HG03064 (cell line): ENCODE measurements around the gene CDS1.
"Not testable (repeated sequence)": the region's sequence is repeated elsewhere in the genome, so short reads cannot be mapped to it uniquely, and the experiment has no call there.

Source experiments
- ATAC-seq: cut with Tn5 transposase; IDR thresholded peaks from one replicate; pipeline ENCODE4 v1.9.1; 2021; ENCODE audit warnings: low read depth; ENCODE audit not compliant: unreplicated experiment

CDS1 gene

DNA sequence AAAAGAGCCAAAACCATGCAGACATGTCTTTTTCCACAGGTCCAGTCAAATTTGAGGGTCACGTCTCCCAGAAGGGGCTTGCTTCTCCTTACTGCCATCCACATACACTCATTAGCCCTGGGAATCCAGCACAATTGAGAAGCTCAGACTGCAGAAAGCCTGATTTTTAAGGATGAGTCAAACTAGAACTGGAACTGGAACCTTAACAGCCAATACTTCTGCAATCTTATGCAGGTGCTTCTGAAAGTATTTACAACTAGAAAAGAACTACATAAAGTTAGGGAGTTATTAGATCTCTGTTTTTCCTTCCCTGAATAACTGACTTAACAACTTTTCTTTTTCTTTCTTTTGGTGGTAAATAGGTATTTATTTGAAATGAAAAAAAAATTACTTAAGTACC lies 86.3 kb downstream of the CDS1 start:
- no peak for ATAC-seq

DNA sequence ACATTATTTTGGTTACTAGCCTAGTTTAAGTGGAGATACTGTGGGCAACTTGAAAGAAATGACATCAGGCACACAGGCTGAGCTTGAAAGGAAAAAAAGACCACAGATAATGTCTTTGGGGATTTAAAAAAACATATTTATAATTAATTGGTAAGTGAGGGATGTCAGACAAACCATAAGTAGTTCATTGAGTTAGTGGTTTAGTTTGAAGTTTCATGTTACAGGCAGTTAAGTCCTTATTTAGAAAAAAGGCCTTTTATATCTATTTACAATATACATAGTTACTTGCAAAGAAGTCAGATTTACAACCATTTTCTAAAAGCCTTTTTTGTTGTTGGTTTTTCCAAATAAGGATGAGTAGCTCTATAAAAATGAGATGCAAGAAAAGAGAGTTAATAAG lies 89.2 kb downstream of the CDS1 start:
- no peak for ATAC-seq

DNA sequence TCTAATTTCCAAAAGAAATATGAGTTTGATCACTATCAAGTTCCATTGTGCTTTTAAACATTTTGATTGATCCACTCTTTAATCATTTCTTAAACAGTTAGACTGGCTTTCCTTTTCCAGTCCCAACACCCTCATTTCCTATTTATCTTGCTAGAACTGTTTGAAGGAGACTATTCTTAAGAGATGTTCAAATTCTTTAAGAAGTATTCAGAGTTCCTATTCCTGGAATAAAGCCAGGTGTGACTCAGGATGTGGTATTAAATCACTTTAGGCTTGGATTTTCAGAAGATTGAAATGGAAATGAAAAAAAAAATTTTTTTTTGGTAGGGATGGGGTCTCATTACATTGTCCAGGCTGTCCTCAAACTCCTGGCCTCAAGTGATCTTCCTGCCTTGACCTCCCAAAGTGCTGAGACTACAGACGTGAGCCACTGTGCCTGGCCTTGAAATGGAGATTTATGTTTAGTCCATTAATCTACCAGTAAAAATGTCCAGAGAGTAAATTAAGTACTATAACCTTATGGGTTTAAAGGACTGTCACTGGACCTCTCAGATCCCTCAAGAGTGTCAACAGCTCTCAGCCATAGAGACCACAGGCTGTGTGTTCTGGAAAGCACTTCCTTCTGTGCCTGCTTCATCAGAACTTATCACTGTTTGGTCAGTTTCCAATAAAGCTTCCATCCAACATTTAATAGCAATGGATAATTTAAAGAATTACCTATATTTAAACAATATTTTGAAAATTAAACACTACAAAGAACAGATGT lies 90.7 kb downstream of the CDS1 start:
- no peak for ATAC-seq

DNA sequence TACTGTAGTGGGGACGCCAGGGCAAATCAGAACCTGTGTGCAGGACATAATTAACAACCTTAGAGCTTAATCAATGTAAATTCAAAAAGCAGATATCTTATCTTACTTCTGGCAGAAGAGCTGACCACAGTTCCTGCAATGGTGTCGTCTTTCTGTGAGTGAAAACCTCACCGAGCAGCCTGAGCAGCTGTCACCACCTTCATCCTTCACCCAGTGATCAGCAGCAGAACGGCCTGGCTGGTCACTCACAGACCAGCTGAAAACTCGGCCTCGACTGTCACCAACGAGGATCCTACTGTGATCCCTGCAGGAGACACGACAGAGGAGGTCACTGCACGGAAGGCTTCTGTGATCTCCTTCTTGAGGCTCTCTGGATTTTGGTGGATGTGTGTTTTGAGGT lies 94.2 kb downstream of the CDS1 start:
- no peak for ATAC-seq

DNA sequence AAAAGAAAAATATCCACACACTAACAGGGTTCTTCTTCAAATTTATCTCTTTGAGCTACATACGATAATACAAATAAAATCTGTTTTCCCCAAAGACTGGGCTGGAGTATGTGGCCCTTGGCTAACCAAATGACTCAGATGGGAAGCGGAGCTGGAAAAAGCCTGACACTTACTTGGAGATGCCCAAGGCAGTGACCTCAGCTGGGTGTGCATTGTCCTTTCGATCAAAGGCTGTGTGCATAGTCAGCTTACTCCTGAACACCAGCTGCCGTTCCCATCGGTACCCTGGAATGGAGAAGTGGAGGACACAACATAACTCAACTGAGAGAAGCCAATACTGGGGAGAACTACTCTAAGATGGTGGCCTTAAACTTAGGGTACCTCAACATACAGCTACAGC lies 95.1 kb downstream of the CDS1 start:
- no peak for ATAC-seq

DNA sequence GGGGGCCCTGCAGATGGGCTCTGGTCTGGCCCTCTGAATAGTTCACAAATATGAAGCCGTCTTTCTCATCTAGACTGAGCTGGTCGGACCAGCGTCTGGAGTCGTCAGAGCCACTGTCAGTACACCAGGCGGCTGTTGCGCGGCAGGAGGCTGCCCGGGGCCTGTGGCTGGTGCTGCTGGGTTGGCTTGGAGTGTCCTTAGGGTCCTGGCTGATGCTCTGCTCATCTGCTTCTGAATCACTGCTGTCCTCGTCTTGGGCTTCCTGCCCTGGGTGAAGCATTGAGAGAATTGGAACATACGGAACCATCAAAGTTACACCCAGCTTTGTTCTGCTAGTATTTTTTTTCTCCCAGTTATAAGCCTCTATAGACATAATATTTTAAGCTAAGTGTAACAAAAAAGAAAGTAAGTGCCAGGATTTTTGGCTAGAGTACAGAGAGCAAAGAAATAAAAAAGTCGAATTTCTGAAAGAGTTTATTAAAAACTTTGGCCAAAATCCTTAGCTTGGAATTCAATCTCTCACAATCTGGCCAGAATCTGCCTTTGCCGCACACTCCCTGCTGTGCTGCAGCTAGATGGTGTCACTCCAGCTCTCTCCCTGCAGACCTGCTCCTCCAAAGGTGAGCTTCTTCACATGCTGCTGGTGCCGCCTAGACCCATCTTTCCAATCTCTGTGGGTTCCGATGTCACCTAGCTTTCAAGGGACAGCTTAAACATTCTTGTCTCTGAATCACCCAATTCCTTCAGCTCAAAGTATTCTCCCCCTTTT lies 96.2 kb downstream of the CDS1 start:
- ATAC-seq = no peak

DNA sequence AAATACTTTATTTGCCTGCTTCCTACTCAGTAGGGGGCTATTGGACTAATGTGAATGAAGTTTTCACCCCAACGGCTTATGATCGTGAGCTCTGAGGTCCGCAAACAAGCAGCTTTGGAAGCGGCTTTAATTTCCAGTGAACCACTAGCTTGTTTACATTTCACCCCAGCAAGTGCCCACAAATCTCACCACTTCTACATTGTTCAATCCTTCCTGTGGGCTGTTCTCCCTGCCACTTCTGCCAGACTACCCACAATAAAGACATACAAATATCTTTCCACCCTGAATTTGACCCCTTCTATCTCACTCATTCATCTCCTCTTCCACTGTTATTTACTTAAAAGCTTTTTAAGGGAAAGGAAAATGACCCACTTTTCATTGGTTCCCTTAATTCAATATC lies 98.0 kb downstream of the CDS1 start:
- no peak for ATAC-seq

DNA sequence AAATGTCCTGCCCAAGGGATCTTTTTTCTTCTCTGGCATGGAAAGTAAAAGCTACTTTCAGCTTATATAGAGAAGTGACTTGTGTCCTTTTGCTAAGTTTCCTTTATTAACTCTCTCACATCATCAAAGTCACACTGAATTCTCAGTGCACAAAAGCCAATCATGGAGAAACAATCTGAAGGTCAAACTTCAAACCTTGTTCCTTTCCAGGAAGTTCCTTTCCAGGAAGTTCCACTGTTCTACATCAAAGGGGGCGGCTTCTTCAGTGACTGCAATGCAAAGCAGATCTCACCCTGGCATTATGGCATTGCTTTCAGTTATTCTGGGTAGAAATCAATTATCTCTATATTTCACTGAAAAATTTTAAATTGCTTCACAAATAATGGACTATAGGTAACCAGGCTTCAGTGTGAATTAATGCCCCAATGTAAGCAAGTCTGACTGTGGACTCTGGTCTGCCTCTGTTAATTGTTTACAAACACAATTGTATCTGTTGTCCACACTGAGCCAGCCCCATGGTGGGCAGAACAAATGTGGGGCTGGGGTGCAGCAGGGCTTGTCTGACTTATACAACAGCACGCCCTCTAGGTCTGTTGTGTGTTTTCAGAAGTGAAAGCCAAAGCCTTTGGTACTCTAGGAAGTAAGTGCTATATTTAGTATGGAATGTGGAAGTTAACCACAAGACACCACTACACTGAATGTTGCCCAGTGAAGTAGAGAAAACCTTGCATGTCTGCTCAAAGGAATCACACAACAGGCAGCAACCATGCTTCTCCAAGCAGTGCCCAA lies 98.8 kb downstream of the CDS1 start:
- ATAC-seq = no peak

DNA sequence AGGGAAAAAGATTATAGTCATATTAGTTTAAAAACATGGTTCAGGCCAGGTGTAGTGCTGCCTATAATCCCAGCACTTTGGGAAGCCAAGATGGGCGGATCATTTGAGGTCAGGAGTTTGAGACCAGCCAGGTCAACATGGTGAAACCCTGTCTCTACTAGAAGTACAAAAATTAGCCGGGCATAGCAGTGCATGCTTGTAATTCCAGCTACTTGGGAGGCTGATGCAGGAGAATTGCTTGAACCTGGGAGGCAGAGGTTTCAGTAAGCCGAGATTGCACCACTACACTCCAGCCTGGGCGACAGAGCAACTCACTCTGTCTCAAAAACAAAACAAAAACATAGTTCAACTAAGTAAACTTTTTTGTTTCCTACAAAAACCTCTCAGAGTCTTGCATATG lies 99.7 kb downstream of the CDS1 start:
- ATAC-seq = not testable (repeated sequence)

DNA sequence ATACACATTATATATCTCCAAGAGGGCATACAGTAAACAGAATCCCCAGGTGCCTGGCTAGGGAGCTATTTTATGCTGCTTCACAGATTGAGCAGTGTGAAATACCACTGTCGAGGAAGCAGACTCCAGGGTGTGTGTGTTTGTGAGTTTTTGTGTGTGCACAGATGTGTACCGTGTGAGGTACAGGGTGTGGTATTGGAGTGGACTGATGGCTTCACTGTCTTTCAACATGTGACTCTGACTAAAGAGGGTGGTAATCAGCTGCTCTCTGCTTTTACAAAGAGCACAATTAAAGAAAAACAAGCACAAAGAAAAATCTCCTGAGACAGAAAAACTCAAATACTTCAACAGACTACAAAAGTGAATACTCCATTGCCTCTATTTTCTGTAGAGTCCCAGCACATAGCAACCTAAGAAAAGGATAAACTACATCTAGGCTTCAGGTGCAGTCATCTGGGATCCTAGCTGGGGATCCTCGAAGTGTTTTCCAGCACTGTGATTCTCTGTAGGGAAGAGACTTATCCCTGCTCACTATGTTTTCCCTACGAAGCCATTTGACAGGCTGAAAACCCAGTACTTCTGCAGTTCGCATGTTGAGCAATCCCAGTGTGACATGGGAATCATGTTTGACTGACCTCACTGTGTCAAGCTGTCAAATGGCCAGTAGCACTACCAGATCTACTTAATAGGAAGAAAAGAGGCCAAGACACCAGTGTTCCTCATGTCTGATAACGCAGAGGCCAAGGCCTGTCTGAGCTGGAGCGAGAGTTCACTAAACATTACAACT lies 100.3 kb downstream of the CDS1 start:
- no peak for ATAC-seq

DNA sequence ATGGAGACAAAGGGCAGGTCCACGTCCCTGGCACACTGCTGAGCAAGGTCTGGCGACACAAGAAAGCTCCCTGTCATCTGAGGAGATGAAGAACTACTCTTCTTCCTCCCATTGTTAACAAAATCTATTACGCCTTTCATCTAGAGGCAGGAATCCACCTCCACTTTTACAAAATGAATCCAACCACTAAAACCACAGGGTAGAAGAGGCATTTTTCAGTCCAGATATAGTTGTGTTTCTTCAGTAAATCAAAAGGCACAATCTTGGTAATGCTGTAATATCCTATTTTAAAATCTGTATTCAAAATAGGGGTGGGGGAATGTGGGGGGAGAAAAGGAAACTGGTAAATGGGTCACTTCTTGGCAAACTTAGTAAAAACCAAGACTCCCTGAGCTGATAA lies 101.4 kb downstream of the CDS1 start:
- ATAC-seq = no peak

DNA sequence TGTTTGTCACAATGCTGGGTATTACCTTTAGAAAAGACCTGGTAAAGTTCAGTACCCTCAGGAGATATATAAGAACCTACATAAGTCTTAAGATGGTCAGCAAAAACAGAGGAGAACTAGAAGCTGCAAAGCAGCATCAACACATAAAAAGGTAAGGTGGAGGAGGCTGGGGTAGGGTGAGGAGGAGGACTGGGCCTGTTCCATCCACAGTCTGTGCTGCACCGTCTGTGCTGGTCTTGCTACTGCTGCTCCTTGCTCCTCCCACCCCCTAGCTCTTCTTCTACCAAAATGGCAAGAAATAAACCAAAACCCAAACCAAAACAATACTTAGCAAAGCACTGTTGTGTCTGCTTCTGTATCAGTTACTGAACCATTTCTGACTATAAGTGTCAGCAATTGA lies 102.2 kb downstream of the CDS1 start:
- no peak for ATAC-seq

DNA sequence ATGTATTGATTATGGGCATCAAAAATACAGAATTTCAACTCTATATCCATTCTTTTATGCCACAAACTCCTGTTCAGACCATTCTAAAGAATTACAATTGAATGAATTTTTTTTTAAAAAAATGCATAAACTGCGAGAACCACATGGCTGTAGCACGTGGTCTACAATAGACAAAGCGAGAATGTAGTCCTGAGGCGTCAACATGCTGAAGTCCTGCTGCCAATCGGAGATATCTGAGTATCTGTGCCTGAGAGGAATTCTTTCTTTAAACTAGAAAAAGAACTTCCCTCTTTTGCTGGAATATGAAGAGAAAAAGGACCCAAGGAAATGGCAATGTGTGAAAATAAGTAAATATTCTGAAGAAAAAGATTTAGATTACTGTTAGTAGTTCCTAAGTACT lies 105.7 kb downstream of the CDS1 start:
- ATAC-seq = no peak

DNA sequence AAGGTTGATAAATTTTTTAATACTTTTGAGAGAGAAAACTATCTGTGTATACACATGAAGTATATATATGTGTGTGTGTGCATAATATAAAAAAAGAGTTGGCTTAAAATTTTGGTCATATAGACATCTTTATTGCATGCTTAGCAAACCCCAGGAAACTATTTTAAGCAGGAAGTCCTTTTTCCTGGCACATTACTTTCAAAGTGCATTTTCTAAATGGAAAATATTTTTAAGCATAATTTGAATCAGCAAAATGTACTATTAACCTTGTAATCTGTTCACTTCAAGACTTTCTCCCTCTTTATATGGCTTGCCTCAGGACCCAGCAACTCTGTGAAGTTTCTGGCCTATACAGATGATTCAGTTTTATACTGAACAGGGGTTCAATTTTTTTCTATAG lies 106.3 kb downstream of the CDS1 start:
- ATAC-seq = no peak

DNA sequence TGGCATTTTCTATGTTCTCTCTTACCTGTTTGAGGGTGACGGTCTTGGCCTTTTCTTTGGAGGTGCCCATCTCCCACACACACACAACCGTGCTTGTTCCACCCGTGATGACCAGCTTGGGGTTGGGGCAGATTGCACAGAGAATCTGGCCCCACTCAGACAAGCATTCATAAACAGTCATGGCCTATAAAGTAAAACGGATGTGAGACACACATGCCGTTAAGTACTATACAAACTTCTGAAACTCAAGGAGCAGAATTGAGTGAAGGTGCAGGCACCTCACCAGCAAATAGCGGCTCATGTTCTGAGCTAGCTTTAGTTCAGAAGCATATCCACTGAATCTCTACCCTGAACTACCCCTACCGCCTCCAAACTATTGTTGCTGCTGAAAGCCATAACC lies 107.6 kb downstream of the CDS1 start:
- no peak for ATAC-seq

DNA sequence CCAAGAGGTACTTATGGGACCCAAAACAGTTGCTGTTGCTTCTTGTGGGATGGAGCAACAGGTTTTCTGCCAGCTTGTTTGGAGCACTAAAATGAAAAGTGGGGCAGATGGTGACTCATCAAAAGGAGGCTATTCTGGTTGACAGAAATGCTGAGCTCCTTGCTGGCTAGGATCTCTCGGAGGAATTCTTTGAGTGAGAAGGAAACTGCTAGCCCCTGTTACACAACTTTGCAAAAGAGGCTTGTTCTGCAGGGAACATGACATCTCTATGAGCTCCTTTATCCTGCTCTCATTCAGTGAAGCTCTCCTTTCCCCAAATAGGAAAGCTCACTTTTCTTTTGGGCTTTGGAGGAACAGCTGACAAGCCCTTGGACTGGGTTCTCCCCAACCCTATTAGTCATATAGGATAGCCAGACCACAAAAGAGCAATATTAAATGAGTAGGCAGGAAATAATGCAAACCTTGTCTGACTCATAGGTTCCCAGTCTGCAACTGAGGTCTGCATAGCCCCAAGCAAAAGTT lies 108.3 kb downstream of the CDS1 start:
- ATAC-seq = no peak

DNA sequence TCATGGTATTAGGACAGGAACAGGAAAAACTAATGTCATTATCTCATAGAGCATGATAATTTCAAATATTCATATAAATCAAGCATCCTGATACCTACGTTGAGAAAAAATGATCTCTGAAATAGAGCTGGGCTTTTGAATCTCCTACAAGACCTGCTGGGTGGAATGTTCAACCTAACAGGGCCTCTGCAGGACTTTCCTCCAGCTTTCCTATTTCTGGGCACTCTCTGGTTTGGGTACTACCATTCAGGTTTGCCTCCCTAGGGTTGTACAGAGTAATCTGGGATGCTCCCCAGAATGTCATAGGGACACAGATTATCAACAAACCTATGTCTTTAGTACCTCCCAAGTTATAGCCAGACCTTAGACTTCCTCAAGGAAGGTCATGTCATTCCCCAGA lies 108.9 kb downstream of the CDS1 start:
- no peak for ATAC-seq

DNA sequence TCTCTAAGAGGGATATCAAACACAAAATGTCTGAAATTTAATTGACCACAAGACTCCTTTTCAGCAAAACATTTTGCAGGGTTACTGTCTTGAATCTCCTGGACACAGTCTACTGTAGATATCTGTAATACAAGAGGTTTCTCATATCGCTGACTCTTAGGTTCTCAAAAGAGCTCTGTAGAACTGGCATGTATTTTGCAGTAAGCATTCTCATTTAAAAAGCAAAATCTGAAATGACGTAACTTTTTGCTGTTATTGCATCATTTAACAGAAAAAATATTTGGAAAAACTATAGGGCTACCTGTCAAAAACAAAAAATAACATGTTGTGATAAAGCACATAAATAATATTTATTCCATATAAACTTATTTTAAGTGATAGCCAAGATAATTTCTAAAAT lies 114.2 kb downstream of the CDS1 start:
- no peak for ATAC-seq

DNA sequence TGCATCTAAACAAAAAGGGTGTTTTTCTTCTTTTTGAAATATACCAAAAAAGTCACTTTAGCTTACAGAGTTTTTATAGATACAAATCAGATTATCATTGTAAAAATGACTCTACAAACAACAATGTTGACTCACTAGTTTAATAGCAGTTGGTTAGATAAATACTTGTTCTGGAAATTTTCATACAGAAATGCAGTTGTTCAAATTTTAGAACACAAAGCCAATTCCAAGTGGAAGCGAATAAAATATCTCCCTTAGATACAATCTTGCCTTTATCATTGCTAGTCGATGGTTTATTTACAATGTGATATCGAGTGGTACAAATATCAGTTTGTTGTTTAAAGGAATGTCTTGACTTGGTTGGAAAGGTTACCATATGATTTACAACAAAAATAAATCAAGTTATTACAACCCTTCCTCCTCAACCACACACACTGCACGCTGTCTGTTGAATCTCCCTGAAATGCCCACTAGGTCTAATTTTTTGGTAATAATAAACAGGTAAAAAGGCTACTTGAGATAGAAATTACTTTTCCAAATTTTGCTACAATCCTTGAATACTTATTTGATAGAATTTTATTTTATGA lies 114.8 kb downstream of the CDS1 start:
- ATAC-seq = no peak

DNA sequence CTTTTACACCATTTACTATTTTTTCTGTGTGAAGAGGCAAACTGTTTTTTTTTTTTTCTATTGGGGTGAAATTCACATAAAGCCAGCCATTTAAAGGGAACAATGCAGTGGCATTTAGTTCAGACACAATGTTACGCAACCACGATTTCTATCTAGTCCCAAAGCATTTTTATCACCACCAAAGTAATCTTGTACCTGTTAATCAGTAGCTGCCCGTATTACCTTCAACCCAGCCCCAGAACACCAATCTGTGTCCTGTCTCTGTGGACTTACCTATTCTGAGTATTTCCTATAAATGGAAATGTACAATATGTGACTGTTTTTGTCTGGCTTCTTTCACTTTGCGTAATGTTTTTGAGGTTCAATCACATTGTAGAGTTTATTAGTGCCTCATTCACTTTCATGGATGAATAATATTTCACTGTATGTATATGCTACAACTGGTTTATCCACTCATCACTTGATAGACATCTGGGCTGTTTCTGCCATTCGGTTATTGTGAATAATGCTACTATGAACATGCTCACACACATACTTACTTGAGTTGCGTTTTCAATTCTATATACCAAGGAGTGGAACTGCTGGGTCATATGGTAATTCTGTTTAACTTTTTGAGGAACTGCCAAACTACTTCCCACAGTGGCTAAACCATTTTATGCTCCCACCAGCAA lies 116.2 kb downstream of the CDS1 start:
- ATAC-seq = no peak
